Measurements from ENCODE around the gene ABCC6.

The ABCC6 gene

DNA sequence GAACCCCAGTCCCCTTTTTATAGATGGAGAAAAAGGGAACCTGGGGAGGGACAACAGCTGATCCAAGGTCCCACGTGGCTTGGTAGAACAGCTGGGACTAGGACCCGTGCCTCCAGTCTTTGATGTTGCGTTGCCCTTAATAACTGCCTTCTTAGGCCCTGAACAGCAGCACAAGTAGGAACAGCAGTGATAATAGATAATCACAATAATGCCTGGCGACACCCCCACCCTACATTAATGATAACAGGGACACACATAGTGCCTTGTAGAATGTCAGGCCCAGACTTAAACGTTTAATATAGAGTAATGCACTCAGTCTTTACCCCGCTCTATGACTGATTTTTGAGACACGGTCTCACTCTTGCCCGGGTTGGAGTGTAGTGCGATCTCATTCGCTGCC, 96.4 kb downstream of the ABCC6 start (continued):
- TF ChIP-seq, protein P1, sequence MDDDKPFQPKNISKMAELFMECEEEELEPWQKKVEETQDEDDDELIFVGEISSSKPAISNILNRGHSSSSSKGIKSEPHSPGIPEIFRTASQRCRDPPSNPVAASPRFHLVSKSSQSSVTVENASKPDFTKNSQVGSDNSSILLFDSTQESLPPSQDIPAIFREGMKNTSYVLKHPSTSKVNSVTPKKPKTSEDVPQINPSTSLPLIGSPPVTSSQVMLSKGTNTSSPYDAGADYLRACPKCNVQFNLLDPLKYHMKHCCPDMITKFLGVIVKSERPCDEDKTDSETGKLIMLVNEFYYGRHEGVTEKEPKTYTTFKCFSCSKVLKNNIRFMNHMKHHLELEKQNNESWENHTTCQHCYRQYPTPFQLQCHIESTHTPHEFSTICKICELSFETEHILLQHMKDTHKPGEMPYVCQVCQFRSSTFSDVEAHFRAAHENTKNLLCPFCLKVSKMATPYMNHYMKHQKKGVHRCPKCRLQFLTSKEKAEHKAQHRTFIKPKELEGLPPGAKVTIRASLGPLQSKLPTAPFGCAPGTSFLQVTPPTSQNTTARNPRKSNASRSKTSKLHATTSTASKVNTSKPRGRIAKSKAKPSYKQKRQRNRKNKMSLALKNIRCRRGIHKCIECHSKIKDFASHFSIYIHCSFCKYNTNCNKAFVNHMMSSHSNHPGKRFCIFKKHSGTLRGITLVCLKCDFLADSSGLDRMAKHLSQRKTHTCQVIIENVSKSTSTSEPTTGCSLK (tag by site-specific recombination; IDR thresholded peaks at IDR 0.05): no peak
- no peak for TF ChIP-seq SALL2 (tag by site-specific recombination; IDR thresholded peaks at IDR 0.05; ENCODE audit: borderline replicate concordance)
- TF ChIP-seq ZSCAN30 (tag by site-specific recombination; IDR thresholded peaks at IDR 0.05): no peak
- no peak for TF ChIP-seq GFI1B (tag by site-specific recombination; IDR thresholded peaks at IDR 0.05)
- TF ChIP-seq MZF1 (tag by site-specific recombination; IDR thresholded peaks at IDR 0.05; ENCODE audit: borderline replicate concordance): no peak
- TF ChIP-seq SP2 (tag by site-specific recombination; IDR thresholded peaks at IDR 0.05): no peak
- no peak for TF ChIP-seq ZNF660 (tag by site-specific recombination; IDR thresholded peaks at IDR 0.05)
- TF ChIP-seq SCRT1 (tag by site-specific recombination; IDR thresholded peaks at IDR 0.05; ENCODE audit: borderline replicate concordance): no peak
- no peak for TF ChIP-seq ZSCAN23 (tag by site-specific recombination; IDR thresholded peaks at IDR 0.05)
- TF ChIP-seq ZNF548 (tag by site-specific recombination; IDR thresholded peaks at IDR 0.05): no peak
- TF ChIP-seq, protein P2, sequence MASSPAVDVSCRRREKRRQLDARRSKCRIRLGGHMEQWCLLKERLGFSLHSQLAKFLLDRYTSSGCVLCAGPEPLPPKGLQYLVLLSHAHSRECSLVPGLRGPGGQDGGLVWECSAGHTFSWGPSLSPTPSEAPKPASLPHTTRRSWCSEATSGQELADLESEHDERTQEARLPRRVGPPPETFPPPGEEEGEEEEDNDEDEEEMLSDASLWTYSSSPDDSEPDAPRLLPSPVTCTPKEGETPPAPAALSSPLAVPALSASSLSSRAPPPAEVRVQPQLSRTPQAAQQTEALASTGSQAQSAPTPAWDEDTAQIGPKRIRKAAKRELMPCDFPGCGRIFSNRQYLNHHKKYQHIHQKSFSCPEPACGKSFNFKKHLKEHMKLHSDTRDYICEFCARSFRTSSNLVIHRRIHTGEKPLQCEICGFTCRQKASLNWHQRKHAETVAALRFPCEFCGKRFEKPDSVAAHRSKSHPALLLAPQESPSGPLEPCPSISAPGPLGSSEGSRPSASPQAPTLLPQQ (tag by site-specific recombination; IDR thresholded peaks at IDR 0.05): no peak

DNA sequence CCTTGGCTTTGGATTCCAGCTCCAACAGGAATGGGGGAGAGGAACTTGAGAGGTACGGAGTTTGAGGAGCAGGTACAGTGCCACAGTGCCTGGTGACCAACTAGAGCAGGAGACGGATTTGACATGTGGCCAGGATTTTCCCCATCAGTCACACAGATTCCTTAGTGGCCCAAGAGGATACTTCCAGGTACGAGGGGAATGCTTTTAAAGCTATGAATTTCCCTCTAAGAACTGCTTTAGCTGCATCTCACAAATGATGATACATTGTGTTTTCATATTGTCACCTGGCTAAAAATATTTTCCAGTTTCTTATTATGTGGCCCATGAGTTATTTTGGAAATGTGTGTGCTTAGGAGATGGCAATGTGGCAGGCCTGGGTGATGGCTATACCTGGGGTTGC, 98.3 kb downstream of the ABCC6 start:
- ChIA-PET POLR2A (interaction anchor here (0.6 kb wide), 1 partner anchor 24 kb away, joined by 4 read pairs; no protein-coding TSS in a partner anchor), CTCF (interaction anchor here (0.6 to 1.4 kb wide), 3 partner anchors 26 to 359 kb away, joined by 3 to 5 read pairs (median 3); no protein-coding TSS in a partner anchor)
- Histone ChIP-seq H3K9me3 (ENCODE audit: control insufficient read depth, insufficient read depth, low read depth, low read length) (no peaks in the 10 kb centered on the region), H3K4me3 (ENCODE audit: low read depth, low read length) (no peak overlapping the region), H3K27ac (ENCODE audit: extremely low read depth, low read depth, low read length) (no peak overlapping the region), H3K36me3 (ENCODE audit: control insufficient read depth in 2 of 2, insufficient read depth in 1 of 2, low read length in 2 of 2) (peaks cover 23 to 71% of the 10 kb centered on the region in 2 experiments; a peak in 2 of 3 replicates), H3K4me1 (ENCODE audit: control insufficient read depth, insufficient read depth, low read length) (no peaks in the 10 kb centered on the region)
- TF ChIP-seq ZNF174 (tag by site-specific recombination; IDR thresholded peaks at IDR 0.05): no peak
- no peak for TF ChIP-seq SP2 (tag by site-specific recombination; IDR thresholded peaks at IDR 0.05)
- TF ChIP-seq KLF7 (tag by site-specific recombination; IDR thresholded peaks at IDR 0.05; ENCODE audit: borderline replicate concordance): no peak
- TF ChIP-seq ZNF169 (tag by site-specific recombination; IDR thresholded peaks at IDR 0.05): no peak
- TF ChIP-seq, protein P3, sequence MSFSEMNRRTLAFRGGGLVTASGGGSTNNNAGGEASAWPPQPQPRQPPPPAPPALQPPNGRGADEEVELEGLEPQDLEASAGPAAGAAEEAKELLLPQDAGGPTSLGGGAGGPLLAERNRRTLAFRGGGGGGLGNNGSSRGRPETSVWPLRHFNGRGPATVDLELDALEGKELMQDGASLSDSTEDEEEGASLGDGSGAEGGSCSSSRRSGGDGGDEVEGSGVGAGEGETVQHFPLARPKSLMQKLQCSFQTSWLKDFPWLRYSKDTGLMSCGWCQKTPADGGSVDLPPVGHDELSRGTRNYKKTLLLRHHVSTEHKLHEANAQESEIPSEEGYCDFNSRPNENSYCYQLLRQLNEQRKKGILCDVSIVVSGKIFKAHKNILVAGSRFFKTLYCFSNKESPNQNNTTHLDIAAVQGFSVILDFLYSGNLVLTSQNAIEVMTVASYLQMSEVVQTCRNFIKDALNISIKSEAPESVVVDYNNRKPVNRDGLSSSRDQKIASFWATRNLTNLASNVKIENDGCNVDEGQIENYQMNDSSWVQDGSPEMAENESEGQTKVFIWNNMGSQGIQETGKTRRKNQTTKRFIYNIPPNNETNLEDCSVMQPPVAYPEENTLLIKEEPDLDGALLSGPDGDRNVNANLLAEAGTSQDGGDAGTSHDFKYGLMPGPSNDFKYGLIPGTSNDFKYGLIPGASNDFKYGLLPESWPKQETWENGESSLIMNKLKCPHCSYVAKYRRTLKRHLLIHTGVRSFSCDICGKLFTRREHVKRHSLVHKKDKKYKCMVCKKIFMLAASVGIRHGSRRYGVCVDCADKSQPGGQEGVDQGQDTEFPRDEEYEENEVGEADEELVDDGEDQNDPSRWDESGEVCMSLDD (tag by site-specific recombination; IDR thresholded peaks at IDR 0.05): no peak
- TF ChIP-seq, protein P4, sequence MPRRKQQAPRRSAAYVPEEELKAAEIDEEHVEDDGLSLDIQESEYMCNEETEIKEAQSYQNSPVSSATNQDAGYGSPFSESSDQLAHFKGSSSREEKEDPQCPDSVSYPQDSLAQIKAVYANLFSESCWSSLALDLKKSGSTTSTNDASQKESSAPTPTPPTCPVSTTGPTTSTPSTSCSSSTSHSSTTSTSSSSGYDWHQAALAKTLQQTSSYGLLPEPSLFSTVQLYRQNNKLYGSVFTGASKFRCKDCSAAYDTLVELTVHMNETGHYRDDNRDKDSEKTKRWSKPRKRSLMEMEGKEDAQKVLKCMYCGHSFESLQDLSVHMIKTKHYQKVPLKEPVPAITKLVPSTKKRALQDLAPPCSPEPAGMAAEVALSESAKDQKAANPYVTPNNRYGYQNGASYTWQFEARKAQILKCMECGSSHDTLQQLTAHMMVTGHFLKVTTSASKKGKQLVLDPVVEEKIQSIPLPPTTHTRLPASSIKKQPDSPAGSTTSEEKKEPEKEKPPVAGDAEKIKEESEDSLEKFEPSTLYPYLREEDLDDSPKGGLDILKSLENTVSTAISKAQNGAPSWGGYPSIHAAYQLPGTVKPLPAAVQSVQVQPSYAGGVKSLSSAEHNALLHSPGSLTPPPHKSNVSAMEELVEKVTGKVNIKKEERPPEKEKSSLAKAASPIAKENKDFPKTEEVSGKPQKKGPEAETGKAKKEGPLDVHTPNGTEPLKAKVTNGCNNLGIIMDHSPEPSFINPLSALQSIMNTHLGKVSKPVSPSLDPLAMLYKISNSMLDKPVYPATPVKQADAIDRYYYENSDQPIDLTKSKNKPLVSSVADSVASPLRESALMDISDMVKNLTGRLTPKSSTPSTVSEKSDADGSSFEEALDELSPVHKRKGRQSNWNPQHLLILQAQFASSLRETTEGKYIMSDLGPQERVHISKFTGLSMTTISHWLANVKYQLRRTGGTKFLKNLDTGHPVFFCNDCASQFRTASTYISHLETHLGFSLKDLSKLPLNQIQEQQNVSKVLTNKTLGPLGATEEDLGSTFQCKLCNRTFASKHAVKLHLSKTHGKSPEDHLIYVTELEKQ (tag by site-specific recombination; IDR thresholded peaks at IDR 0.05; ENCODE audit: borderline replicate concordance): no peak
